ENCODE measurements around the gene IP6K2. TPM values are rescaled to one million over a fixed set of nuclear protein-coding genes. Genes with fewer than 3 reads are reported as not detected.

Gene IP6K2
- total RNA-seq, 5 donors from 2014 or later (not counting 1 experiment from before 2014, with no cell fraction given): 69.0 to 95.7 (median 77.6) TPM

GRCh38 chr3:48648188-48648850 is 68.7 kb downstream of the IP6K2 start:
- Mint-ChIP-seq H3K27me3 (no peaks in the 10 kb centered on the region), H3K4me3 (no peak overlapping the region), H3K36me3 (no peaks in the 10 kb centered on the region), H3K4me1 (no peaks in the 10 kb centered on the region), H3K9me3 (no peaks in the 10 kb centered on the region), H3K27ac (no peak overlapping the region)
- 87% methylated on average over 12 of the region's 15 CpGs for WGBS (ENCODE audit: insufficient coverage)
- peaks cover 0 to 2% of the 10 kb centered on the region in 2 experiments for H3K27me3 ChIP-seq (replicated peaks in 1 of 2; ENCODE audit: control insufficient read depth in 2 of 2, extremely low read depth in 1 of 2, insufficient read depth in 2 of 2, low read length in 1 of 2)
- no peak overlapping the region for H3K27ac ChIP-seq (ENCODE audit: low read length)
- no peaks in the 10 kb centered on the region for H3K9me3 ChIP-seq
- ATAC-seq (replicated peaks in 1 of 4) (no peak), DNase-seq (no peak)
- CTCF ChIA-PET: no interaction called here
- no peaks in the 10 kb centered on the region for H3K4me1 ChIP-seq (ENCODE audit: control insufficient read depth in 1 of 2, extremely low read depth in 1 of 2, insufficient read depth in 2 of 2, low read length in 2 of 2)
- H3K4me3 ChIP-seq (ENCODE audit: control insufficient read depth in 1 of 2, extremely low read depth in 1 of 2, low read length in 1 of 2): no peak overlapping the region
- POLR2A ChIA-PET: no interaction called here
- no peaks in the 10 kb centered on the region for H3K36me3 ChIP-seq (ENCODE audit: control insufficient read depth in 2 of 2, extremely low read depth in 1 of 2, insufficient read depth in 1 of 2, low read length in 1 of 2)

- H3K4me1 Mint-ChIP-seq: no peaks in the 10 kb centered on the region
- peaks cover 0 to 2% of the 10 kb centered on the region in 2 experiments for H3K27me3 ChIP-seq (replicated peaks in 1 of 2; ENCODE audit: control insufficient read depth in 2 of 2, extremely low read depth in 1 of 2, insufficient read depth in 2 of 2, low read length in 1 of 2)
- no peak for ATAC-seq (replicated peaks in 1 of 4)
These were observed 69.3 kb downstream of the IP6K2 start for GRCh38 chr3:48647714-48648113.

GRCh38 chr3:48644898-48645760 is 71.9 kb downstream of the IP6K2 start:
- H3K9me3 ChIP-seq: no peaks in the 10 kb centered on the region
- H3K9me3 Mint-ChIP-seq: no peaks in the 10 kb centered on the region
- POLR2A ChIA-PET: no interaction called here

More at GRCh38 chr3:48647714-48648113, 69.3 kb downstream of the IP6K2 start:
- no peak overlapping the region for H3K27ac ChIP-seq (ENCODE audit: low read length)
- no peak for DNase-seq
- H3K9me3 ChIP-seq: no peaks in the 10 kb centered on the region
- 88% methylated on average over 6 of the region's 9 CpGs for WGBS (ENCODE audit: insufficient coverage)
- no peak overlapping the region for H3K4me3 Mint-ChIP-seq
- no peaks in the 10 kb centered on the region for H3K27me3 Mint-ChIP-seq
- H3K9me3 Mint-ChIP-seq: no peaks in the 10 kb centered on the region
- no peak overlapping the region for H3K4me3 ChIP-seq (ENCODE audit: control insufficient read depth in 1 of 2, extremely low read depth in 1 of 2, low read length in 1 of 2)
- CTCF ChIA-PET: no interaction called here
- no peaks in the 10 kb centered on the region for H3K4me1 ChIP-seq (ENCODE audit: control insufficient read depth in 1 of 2, extremely low read depth in 1 of 2, insufficient read depth in 2 of 2, low read length in 2 of 2)
- no peaks in the 10 kb centered on the region for H3K36me3 ChIP-seq (ENCODE audit: control insufficient read depth in 2 of 2, extremely low read depth in 1 of 2, insufficient read depth in 1 of 2, low read length in 1 of 2)
- POLR2A ChIA-PET: no interaction called here
- H3K27ac Mint-ChIP-seq: no peak overlapping the region
- no peaks in the 10 kb centered on the region for H3K36me3 Mint-ChIP-seq

GRCh38 chr3:48642605-48643004 is 74.4 kb downstream of the IP6K2 start:
- no peaks in the 10 kb centered on the region for H3K9me3 Mint-ChIP-seq
- DNase-seq: no peak

More at GRCh38 chr3:48644898-48645760, 71.9 kb downstream of the IP6K2 start:
- Mint-ChIP-seq H3K4me1 (no peaks in the 10 kb centered on the region), H3K36me3 (no peaks in the 10 kb centered on the region), H3K27me3 (no peaks in the 10 kb centered on the region), H3K27ac (no peak overlapping the region), H3K4me3 (no peak overlapping the region)
- Histone ChIP-seq H3K27me3 (replicated peaks in 1 of 2; ENCODE audit: control insufficient read depth in 2 of 2, extremely low read depth in 1 of 2, insufficient read depth in 2 of 2, low read length in 1 of 2) (peaks cover 0 to 14% of the 10 kb centered on the region in 2 experiments), H3K4me3 (ENCODE audit: control insufficient read depth in 1 of 2, extremely low read depth in 1 of 2, low read length in 1 of 2) (no peak overlapping the region), H3K36me3 (ENCODE audit: control insufficient read depth in 2 of 2, extremely low read depth in 1 of 2, insufficient read depth in 1 of 2, low read length in 1 of 2) (no peaks in the 10 kb centered on the region), H3K27ac (ENCODE audit: low read length) (no peak overlapping the region), H3K4me1 (ENCODE audit: control insufficient read depth in 1 of 2, extremely low read depth in 1 of 2, insufficient read depth in 2 of 2, low read length in 2 of 2) (no peaks in the 10 kb centered on the region)
- no peak for ATAC-seq (replicated peaks in 1 of 4)
- DNase-seq: no peak
- WGBS (ENCODE audit: insufficient coverage): 93% methylated on average over 14 of the region's 22 CpGs
- CTCF ChIA-PET: interaction anchor here in 1 of 2 donors (0.5 kb wide), 1 partner anchor 1452 kb away, joined by 4 read pairs; no protein-coding TSS in a partner anchor

GRCh38 chr3:48641396-48641795 is 75.6 kb downstream of the IP6K2 start:
- CTCF ChIA-PET: no interaction called here

More at GRCh38 chr3:48642605-48643004, 74.4 kb downstream of the IP6K2 start:
- ATAC-seq (replicated peaks in 1 of 4): no peak
- POLR2A ChIA-PET: no interaction called here
- H3K27me3 Mint-ChIP-seq: no peaks in the 10 kb centered on the region
- H3K4me1 Mint-ChIP-seq: peaks cover 0 to 4% (median 0%) of the 10 kb centered on the region in 3 donors
- no peak overlapping the region for H3K4me3 Mint-ChIP-seq
- Histone ChIP-seq H3K36me3 (ENCODE audit: control insufficient read depth in 2 of 2, extremely low read depth in 1 of 2, insufficient read depth in 1 of 2, low read length in 1 of 2) (no peaks in the 10 kb centered on the region), H3K27me3 (replicated peaks in 1 of 2; ENCODE audit: control insufficient read depth in 2 of 2, extremely low read depth in 1 of 2, insufficient read depth in 2 of 2, low read length in 1 of 2) (peaks cover 0 to 16% of the 10 kb centered on the region in 2 experiments), H3K9me3 (no peaks in the 10 kb centered on the region), H3K4me3 (ENCODE audit: control insufficient read depth in 1 of 2, extremely low read depth in 1 of 2, low read length in 1 of 2) (no peak overlapping the region), H3K27ac (ENCODE audit: low read length) (no peak overlapping the region), H3K4me1 (ENCODE audit: control insufficient read depth in 1 of 2, extremely low read depth in 1 of 2, insufficient read depth in 2 of 2, low read length in 2 of 2) (no peaks in the 10 kb centered on the region)
- CTCF ChIA-PET: no interaction called here
- H3K27ac Mint-ChIP-seq: no peak overlapping the region
- 90% methylated on average over 11 of the region's 12 CpGs for WGBS (ENCODE audit: insufficient coverage)
- no peaks in the 10 kb centered on the region for H3K36me3 Mint-ChIP-seq

GRCh38 chr3:48639944-48640606 is 76.9 kb downstream of the IP6K2 start:
- no peaks in the 10 kb centered on the region for H3K36me3 ChIP-seq (ENCODE audit: control insufficient read depth in 2 of 2, extremely low read depth in 1 of 2, insufficient read depth in 1 of 2, low read length in 1 of 2)
- H3K27ac Mint-ChIP-seq: no peak overlapping the region
- no peak overlapping the region for H3K27ac ChIP-seq (ENCODE audit: low read length)
- POLR2A ChIA-PET: no interaction called here
- DNase-seq (no peak), ATAC-seq (replicated peaks in 1 of 4) (no peak)
- no peaks in the 10 kb centered on the region for H3K9me3 ChIP-seq
- CTCF ChIA-PET: no interaction called here
- peaks cover 8 to 10% (median 10%) of the 10 kb centered on the region in 3 donors for H3K4me1 Mint-ChIP-seq
- H3K4me3 ChIP-seq (ENCODE audit: control insufficient read depth in 1 of 2, extremely low read depth in 1 of 2, low read length in 1 of 2): no peak overlapping the region
- no peaks in the 10 kb centered on the region for H3K27me3 Mint-ChIP-seq
- H3K27me3 ChIP-seq (replicated peaks in 1 of 2; ENCODE audit: control insufficient read depth in 2 of 2, extremely low read depth in 1 of 2, insufficient read depth in 2 of 2, low read length in 1 of 2): peaks cover 0 to 14% of the 10 kb centered on the region in 2 experiments
- no peak overlapping the region for H3K4me3 Mint-ChIP-seq
- WGBS (ENCODE audit: insufficient coverage): 94% methylated on average over 38 of the region's 38 CpGs
- peaks cover 0 to 12% of the 10 kb centered on the region in 2 experiments for H3K4me1 ChIP-seq (ENCODE audit: control insufficient read depth in 1 of 2, extremely low read depth in 1 of 2, insufficient read depth in 2 of 2, low read length in 2 of 2)
- no peaks in the 10 kb centered on the region for H3K9me3 Mint-ChIP-seq
- H3K36me3 Mint-ChIP-seq: no peaks in the 10 kb centered on the region

More at GRCh38 chr3:48641396-48641795, 75.6 kb downstream of the IP6K2 start:
- Histone ChIP-seq H3K4me1 (ENCODE audit: control insufficient read depth in 1 of 2, extremely low read depth in 1 of 2, insufficient read depth in 2 of 2, low read length in 2 of 2) (peaks cover 0 to 2% of the 10 kb centered on the region in 2 experiments), H3K36me3 (ENCODE audit: control insufficient read depth in 2 of 2, extremely low read depth in 1 of 2, insufficient read depth in 1 of 2, low read length in 1 of 2) (no peaks in the 10 kb centered on the region), H3K4me3 (ENCODE audit: control insufficient read depth in 1 of 2, extremely low read depth in 1 of 2, low read length in 1 of 2) (no peak overlapping the region), H3K9me3 (no peaks in the 10 kb centered on the region), H3K27ac (ENCODE audit: low read length) (no peak overlapping the region), H3K27me3 (replicated peaks in 1 of 2; ENCODE audit: control insufficient read depth in 2 of 2, extremely low read depth in 1 of 2, insufficient read depth in 2 of 2, low read length in 1 of 2) (peaks cover 0 to 16% of the 10 kb centered on the region in 2 experiments)
- Mint-ChIP-seq H3K27me3 (no peaks in the 10 kb centered on the region), H3K27ac (no peak overlapping the region), H3K4me1 (peaks cover 0 to 4% (median 2%) of the 10 kb centered on the region in 3 donors), H3K9me3 (no peaks in the 10 kb centered on the region), H3K4me3 (no peak overlapping the region), H3K36me3 (no peaks in the 10 kb centered on the region)
- WGBS (ENCODE audit: insufficient coverage): 94% methylated on average over 3 of the region's 3 CpGs
- POLR2A ChIA-PET: no interaction called here
- DNase-seq: no peak
- no peak for ATAC-seq (replicated peaks in 1 of 4)
